ENCODE measurements around the gene KYNU.

DNA sequence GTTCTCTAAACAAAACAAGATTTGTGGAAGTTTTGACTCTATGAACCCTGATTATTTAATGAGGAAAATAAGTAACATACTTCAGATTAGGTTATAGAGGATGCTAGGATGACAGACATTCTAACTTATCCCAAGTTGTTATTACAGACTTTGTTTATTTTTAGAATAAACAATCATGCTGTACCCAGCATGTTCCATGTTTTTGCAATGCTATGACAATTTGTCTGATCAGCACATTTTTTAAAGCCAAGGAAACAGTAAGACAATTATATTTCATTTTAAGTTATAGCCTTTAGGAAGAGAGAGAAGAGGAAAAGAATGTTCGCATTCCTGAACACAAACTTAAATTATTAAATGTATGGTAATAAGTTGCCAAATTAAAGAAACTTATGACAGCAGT is 119.8 kb downstream of the KYNU start:
- TF ChIP-seq POLR2A (IDR thresholded peaks at IDR 0.05): no peak
- TF ChIP-seq, protein P1, sequence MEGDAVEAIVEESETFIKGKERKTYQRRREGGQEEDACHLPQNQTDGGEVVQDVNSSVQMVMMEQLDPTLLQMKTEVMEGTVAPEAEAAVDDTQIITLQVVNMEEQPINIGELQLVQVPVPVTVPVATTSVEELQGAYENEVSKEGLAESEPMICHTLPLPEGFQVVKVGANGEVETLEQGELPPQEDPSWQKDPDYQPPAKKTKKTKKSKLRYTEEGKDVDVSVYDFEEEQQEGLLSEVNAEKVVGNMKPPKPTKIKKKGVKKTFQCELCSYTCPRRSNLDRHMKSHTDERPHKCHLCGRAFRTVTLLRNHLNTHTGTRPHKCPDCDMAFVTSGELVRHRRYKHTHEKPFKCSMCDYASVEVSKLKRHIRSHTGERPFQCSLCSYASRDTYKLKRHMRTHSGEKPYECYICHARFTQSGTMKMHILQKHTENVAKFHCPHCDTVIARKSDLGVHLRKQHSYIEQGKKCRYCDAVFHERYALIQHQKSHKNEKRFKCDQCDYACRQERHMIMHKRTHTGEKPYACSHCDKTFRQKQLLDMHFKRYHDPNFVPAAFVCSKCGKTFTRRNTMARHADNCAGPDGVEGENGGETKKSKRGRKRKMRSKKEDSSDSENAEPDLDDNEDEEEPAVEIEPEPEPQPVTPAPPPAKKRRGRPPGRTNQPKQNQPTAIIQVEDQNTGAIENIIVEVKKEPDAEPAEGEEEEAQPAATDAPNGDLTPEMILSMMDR (IDR thresholded peaks at IDR 0.05): no peak

Data from esophagus squamous epithelium (tissue), 4 donors.